ENCODE measurements around the gene TRMU. TPM values are rescaled to one million over a fixed set of nuclear protein-coding genes. Genes with fewer than 3 reads are reported as not detected.

Gene TRMU
- total and polyA plus RNA-seq, 4 donors: 22.5 to 64.4 (median 47.6) TPM

GRCh38 chr22:46353483-46354105 is 18.1 kb downstream of the TRMU start:
- H3K27ac ChIP-seq (ENCODE audit: low read depth, low read length): no peak overlapping the region
- peaks cover 91% of the 10 kb centered on the region for H3K36me3 ChIP-seq (ENCODE audit: control insufficient read depth, insufficient read depth, low read length)
- 94% methylated on average over 7 of the region's 8 CpGs for WGBS (ENCODE audit: insufficient coverage)
- DNase-seq (ENCODE audit: low read depth in 4 of 6, low spot score in 6 of 6): no peak
- H3K4me3 ChIP-seq (ENCODE audit: low read depth, low read length): no peak overlapping the region
- no peaks in the 10 kb centered on the region for H3K9me3 ChIP-seq (ENCODE audit: control insufficient read depth, insufficient read depth, low read length)
- no peaks in the 10 kb centered on the region for H3K27me3 ChIP-seq (ENCODE audit: control insufficient read depth, insufficient read depth, low read length)
- peaks cover 36% of the 10 kb centered on the region for H3K4me1 ChIP-seq (ENCODE audit: control insufficient read depth, insufficient read depth, low read length)

DNA sequence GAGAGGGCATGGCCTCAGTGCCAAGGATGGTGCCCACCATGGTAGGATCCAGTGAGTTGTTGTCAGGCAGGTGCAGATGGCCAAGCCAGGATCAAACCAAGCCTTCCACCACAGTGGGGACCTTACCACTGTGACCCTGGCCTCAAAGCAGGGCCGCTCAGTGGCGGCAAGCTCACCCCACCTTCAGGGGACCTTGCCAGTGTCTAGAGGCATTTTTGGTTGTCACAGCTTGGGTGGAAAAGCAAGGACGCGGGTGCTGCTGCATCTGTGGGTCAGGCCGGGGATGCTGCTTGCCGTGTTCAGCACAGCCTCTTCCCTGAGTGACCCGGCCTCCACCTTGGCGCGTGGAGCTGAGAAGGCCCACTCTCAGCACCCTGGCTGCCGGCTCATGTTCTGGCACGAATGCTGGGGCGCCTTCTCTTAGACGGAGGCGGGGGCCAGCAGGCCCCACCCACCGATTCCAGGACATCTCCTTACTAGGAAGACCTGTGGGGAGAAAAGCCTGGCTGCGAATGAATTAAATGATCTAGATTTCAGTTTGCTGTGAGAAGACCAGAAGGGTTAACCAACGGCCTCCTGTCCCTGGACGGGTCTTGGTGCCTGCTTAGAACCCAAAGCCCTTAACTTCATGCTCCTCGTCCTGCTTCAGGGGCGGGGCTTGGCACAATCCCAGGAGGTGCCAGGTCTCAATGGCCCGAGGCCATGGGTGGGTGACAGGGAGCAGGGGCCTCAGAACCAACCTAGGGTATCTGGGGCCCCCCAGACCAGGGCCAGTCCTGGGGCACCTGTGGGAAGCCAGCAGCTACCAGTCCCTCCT is 18.9 kb downstream of the TRMU start:
- H3K9me3 ChIP-seq (ENCODE audit: control insufficient read depth, insufficient read depth, low read length): no peaks in the 10 kb centered on the region
- peaks cover 90% of the 10 kb centered on the region for H3K36me3 ChIP-seq (ENCODE audit: control insufficient read depth, insufficient read depth, low read length)
- H3K27me3 ChIP-seq (ENCODE audit: control insufficient read depth, insufficient read depth, low read length): no peaks in the 10 kb centered on the region
- no peak overlapping the region for H3K27ac ChIP-seq (ENCODE audit: low read depth, low read length)
- WGBS (ENCODE audit: insufficient coverage): 88% methylated on average over 17 of the region's 21 CpGs
- H3K4me1 ChIP-seq (ENCODE audit: control insufficient read depth, insufficient read depth, low read length): peaks cover 39% of the 10 kb centered on the region
- DNase-seq (ENCODE audit: low read depth in 4 of 6, low spot score in 6 of 6): no peak
- H3K4me3 ChIP-seq (ENCODE audit: low read depth, low read length): no peak overlapping the region

DNA sequence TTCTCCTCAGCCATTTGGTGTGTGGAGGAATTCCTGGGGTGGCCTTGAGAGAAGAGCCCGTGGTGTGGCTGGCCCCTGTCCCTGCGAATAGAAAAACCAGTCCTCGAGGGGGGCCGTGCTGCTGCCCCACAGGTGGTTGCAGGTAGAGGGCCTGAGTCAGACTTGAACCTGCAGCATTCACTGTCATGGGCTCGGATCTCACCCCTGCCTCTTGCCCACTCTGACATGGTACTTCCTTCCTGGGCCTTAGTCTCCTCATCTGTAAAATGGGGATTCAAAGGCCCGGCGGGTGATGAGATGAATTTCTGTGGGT is 19.4 kb downstream of the TRMU start:
- DNase-seq (ENCODE audit: low read depth in 4 of 6, low spot score in 6 of 6): no peak
- 100% methylated on average over 1 of the region's 7 CpGs for WGBS (ENCODE audit: insufficient coverage)
- Histone ChIP-seq H3K4me3 (ENCODE audit: low read depth, low read length) (no peak overlapping the region), H3K4me1 (ENCODE audit: control insufficient read depth, insufficient read depth, low read length) (peaks cover 37% of the 10 kb centered on the region), H3K36me3 (ENCODE audit: control insufficient read depth, insufficient read depth, low read length) (peaks cover 94% of the 10 kb centered on the region), H3K27ac (ENCODE audit: low read depth, low read length) (no peak overlapping the region), H3K9me3 (ENCODE audit: control insufficient read depth, insufficient read depth, low read length) (no peaks in the 10 kb centered on the region), H3K27me3 (ENCODE audit: control insufficient read depth, insufficient read depth, low read length) (no peaks in the 10 kb centered on the region)

DNA sequence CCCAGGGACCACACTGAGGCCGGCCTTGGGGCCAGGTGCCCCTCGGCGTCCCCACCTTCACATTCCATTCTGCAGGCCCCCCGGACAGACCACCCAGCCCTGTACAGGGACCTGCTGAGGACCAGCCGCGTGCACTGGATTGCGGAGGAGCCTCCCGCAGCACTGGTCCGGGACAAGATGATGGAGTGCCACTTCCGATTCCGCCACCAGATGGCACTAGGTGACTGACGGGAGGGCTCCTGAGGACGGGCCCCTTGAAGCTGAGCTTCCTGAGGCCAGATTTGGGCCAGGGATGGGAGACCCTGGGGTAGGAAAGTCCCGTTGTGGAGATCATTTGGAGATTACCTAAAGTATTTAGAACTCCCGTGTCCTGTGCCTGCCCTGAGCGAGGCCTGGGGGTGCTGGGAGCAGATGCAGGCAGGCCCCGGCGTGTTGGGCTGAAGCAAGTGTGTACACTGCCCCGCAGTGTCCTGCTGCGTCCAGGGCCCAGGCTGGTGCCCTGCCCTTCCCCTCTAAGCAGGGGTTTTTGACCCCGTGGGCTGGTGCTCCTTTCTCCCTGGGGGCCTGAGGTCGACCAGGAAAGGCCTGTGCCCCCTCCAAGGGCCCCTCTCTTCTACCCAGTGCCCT is 20.0 kb downstream of the TRMU start:
- Histone ChIP-seq H3K4me3 (ENCODE audit: low read depth, low read length) (no peak overlapping the region), H3K36me3 (ENCODE audit: control insufficient read depth, insufficient read depth, low read length) (peaks cover 94% of the 10 kb centered on the region), H3K27ac (ENCODE audit: low read depth, low read length) (no peak overlapping the region), H3K9me3 (ENCODE audit: control insufficient read depth, insufficient read depth, low read length) (no peaks in the 10 kb centered on the region), H3K4me1 (ENCODE audit: control insufficient read depth, insufficient read depth, low read length) (peaks cover 34% of the 10 kb centered on the region), H3K27me3 (ENCODE audit: control insufficient read depth, insufficient read depth, low read length) (no peaks in the 10 kb centered on the region)
- 41% methylated on average over 22 of the region's 22 CpGs for WGBS (ENCODE audit: insufficient coverage)
- DNase-seq (ENCODE audit: low read depth in 4 of 6, low spot score in 6 of 6): peak in 4 of 6 donors; percentile 46 to 91 (median 72)

DNA sequence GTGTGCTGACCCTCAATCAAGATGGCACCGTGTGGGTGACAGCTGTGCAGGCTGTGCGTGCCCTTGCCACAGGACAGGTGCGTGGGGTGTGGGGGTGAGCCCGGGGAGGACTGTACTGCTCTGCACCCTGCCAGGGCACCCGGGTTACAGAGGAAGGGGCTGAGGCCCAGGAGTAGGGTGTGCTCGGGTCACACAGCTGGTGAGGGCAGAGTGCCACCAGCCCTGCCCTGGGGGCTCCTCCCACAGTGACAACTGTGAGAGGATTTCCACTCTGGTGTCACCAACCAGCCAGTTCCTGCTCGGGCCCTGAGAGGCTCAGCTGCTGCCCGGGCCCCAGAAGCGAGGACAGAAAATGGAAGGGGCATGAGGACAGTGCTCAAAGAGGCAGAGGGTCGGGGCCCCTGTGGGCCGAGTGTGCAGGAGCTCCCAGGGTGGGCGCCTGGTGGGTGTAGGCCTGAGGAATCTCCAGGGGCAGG is 20.5 kb downstream of the TRMU start:
- WGBS (ENCODE audit: insufficient coverage): 88% methylated on average over 12 of the region's 12 CpGs
- H3K27ac ChIP-seq (ENCODE audit: low read depth, low read length): no peak overlapping the region
- H3K27me3 ChIP-seq (ENCODE audit: control insufficient read depth, insufficient read depth, low read length): no peaks in the 10 kb centered on the region
- peaks cover 28% of the 10 kb centered on the region for H3K4me1 ChIP-seq (ENCODE audit: control insufficient read depth, insufficient read depth, low read length)
- DNase-seq (ENCODE audit: low read depth in 4 of 6, low spot score in 6 of 6): no peak
- no peak overlapping the region for H3K4me3 ChIP-seq (ENCODE audit: low read depth, low read length)
- peaks cover 89% of the 10 kb centered on the region for H3K36me3 ChIP-seq (ENCODE audit: control insufficient read depth, insufficient read depth, low read length)
- no peaks in the 10 kb centered on the region for H3K9me3 ChIP-seq (ENCODE audit: control insufficient read depth, insufficient read depth, low read length)

DNA sequence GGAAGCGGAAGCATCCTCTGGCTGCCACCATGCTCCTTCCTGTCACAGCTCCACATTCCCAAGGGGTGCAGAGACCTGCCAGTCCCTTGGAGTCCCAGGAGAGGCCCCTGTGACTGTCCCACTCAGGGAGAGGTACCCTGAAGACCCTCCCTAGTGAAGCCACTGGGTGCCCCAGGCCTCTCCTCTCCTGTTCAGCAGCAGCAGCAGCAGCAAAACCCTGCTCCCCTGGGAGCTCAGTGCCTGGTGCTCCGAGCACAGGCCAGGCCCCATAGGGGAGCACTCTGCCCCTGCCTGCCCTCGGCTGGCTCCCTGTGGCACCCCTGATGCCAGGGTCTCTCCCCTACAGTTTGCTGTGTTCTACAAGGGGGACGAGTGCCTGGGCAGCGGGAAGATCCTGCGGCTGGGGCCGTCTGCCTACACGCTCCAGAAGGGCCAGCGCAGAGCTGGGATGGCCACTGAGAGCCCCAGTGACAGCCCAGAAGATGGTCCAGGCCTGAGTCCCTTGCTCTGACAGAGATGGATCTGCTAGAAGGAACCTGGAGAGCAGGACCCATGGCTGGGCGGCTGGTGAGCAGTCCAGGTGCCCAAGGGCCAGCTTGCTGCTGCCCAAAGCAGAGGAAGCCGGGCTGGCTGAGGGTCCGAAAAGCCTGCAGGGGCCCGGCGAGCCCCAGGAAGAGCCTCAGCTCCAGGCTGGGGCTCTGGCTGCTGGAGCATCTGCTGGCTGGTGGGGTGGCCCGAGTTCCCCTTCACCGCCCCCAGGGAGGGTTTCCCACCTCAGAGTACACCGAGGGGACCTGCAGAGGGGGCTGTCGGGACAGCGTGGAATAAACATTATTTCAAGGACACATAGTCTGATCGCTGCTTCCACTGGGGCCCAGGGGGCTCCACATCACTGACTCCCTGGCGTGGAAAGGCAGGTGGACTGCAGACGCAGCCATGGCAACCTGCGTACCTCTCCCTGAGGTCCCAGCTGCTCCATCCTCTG is 21.3 kb downstream of the TRMU start:
- no peaks in the 10 kb centered on the region for H3K9me3 ChIP-seq (ENCODE audit: control insufficient read depth, insufficient read depth, low read length)
- H3K36me3 ChIP-seq (ENCODE audit: control insufficient read depth, insufficient read depth, low read length): peaks cover 81% of the 10 kb centered on the region
- H3K27ac ChIP-seq (ENCODE audit: low read depth, low read length): no peak overlapping the region
- H3K4me3 ChIP-seq (ENCODE audit: low read depth, low read length): no peak overlapping the region
- no peaks in the 10 kb centered on the region for H3K27me3 ChIP-seq (ENCODE audit: control insufficient read depth, insufficient read depth, low read length)
- no peak for DNase-seq (ENCODE audit: low read depth in 4 of 6, low spot score in 6 of 6)
- H3K4me1 ChIP-seq (ENCODE audit: control insufficient read depth, insufficient read depth, low read length): peaks cover 30% of the 10 kb centered on the region
- WGBS (ENCODE audit: insufficient coverage): 86% methylated on average over 23 of the region's 23 CpGs

DNA sequence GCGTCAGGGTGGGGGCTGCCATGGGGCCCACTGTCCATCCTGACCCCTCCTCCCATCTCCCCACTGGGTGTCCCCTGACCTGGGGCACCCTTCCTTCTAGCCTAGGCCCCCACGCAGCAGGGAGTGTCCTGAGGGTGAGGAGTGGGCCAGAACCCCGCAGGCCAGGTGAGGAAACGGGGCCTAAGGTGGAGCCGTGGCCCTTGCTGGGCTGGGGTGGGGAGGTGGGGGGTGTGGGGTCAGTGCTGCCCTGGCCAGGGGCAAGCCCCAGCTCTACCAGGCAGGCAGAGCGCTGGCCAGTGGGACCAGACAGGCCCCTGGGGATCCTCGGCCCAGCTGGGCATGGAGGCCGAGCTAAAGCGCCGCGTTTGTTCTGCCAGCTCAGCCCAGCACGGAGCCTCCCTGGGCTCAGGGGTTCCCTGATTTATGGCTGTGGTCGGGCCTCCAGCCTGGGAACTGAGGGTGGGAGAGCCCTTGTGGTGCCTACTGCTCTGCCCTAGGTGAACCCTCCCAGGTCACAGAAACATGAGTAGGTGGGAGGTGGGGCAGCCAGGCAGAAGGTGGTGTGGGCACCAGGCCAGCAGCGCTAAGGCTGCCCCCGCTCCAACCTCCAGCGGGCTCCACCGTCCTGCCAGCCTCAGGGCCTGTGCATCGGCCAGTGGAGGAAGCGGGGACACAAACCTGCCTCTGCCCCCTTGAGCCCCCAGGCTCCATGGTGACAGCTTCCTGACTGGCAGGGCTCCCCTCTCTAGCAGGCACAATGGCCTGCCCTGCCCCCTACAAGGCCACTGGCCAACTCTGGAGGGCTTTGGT is 22.4 kb downstream of the TRMU start:
- 55% methylated on average over 17 of the region's 19 CpGs for WGBS (ENCODE audit: insufficient coverage)
- Histone ChIP-seq H3K36me3 (ENCODE audit: control insufficient read depth, insufficient read depth, low read length) (peaks cover 77% of the 10 kb centered on the region), H3K4me1 (ENCODE audit: control insufficient read depth, insufficient read depth, low read length) (peaks cover 41% of the 10 kb centered on the region)

GRCh38 chr22:46358766-46359165 is 23.3 kb downstream of the TRMU start:
- Histone ChIP-seq H3K4me1 (ENCODE audit: control insufficient read depth, insufficient read depth, low read length) (peaks cover 43% of the 10 kb centered on the region), H3K27me3 (ENCODE audit: control insufficient read depth, insufficient read depth, low read length) (no peaks in the 10 kb centered on the region), H3K9me3 (ENCODE audit: control insufficient read depth, insufficient read depth, low read length) (no peaks in the 10 kb centered on the region), H3K4me3 (ENCODE audit: low read depth, low read length) (no peak overlapping the region), H3K36me3 (ENCODE audit: control insufficient read depth, insufficient read depth, low read length) (peaks cover 76% of the 10 kb centered on the region), H3K27ac (ENCODE audit: low read depth, low read length) (no peak overlapping the region)
- no peak for DNase-seq (ENCODE audit: low read depth in 4 of 6, low spot score in 6 of 6)
- WGBS (ENCODE audit: insufficient coverage): 87% methylated on average over 4 of the region's 6 CpGs

More for the DNA sequence above, 22.4 kb downstream of the TRMU start:
- H3K27me3 ChIP-seq (ENCODE audit: control insufficient read depth, insufficient read depth, low read length): no peaks in the 10 kb centered on the region
- DNase-seq (ENCODE audit: low read depth in 4 of 6, low spot score in 6 of 6): peak in 1 of 6 donors; percentile 63
- H3K9me3 ChIP-seq (ENCODE audit: control insufficient read depth, insufficient read depth, low read length): no peaks in the 10 kb centered on the region
- no peak overlapping the region for H3K4me3 ChIP-seq (ENCODE audit: low read depth, low read length)
- no peak overlapping the region for H3K27ac ChIP-seq (ENCODE audit: low read depth, low read length)
